GM21723 (cell line): Measurements from ENCODE around the gene G3BP1.
A peak's percentile ranks its signal among the peaks of the same experiment; 100 is the strongest.
"Not testable (repeated sequence)": the region's sequence is repeated elsewhere in the genome, so short reads cannot be mapped to it uniquely, and the experiment has no call there.

Experiments
- ATAC-seq: cut with Tn5 transposase; IDR thresholded peaks from one replicate; pipeline ENCODE4 v1.9.1; 2021; ENCODE audit warnings: mild to moderate bottlenecking, moderate library complexity; ENCODE audit not compliant: unreplicated experiment

Gene G3BP1

DNA sequence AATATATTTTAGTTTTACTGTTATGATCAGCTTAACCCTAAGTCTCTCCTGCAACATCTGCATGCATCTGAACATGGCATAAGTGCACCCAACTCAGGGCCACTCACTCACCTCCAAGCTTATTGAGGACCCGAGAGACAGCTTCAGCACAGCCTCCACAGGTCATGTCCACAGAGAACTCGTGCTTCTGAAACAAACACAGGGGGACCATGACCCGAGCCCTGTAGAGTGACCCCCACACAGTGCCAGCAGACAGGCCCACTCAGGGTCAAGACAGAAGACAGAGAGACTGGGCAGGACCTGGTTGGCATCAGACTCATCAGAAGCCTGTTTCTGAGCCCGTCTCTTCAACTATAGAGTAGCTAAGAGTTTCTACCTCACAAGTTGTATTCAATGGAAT lies 20.2 kb upstream of the G3BP1 start:
- no peak for ATAC-seq

GRCh38 chr5:151755383-151755782 lies 16.4 kb upstream of the G3BP1 start:
- no peak for ATAC-seq

DNA sequence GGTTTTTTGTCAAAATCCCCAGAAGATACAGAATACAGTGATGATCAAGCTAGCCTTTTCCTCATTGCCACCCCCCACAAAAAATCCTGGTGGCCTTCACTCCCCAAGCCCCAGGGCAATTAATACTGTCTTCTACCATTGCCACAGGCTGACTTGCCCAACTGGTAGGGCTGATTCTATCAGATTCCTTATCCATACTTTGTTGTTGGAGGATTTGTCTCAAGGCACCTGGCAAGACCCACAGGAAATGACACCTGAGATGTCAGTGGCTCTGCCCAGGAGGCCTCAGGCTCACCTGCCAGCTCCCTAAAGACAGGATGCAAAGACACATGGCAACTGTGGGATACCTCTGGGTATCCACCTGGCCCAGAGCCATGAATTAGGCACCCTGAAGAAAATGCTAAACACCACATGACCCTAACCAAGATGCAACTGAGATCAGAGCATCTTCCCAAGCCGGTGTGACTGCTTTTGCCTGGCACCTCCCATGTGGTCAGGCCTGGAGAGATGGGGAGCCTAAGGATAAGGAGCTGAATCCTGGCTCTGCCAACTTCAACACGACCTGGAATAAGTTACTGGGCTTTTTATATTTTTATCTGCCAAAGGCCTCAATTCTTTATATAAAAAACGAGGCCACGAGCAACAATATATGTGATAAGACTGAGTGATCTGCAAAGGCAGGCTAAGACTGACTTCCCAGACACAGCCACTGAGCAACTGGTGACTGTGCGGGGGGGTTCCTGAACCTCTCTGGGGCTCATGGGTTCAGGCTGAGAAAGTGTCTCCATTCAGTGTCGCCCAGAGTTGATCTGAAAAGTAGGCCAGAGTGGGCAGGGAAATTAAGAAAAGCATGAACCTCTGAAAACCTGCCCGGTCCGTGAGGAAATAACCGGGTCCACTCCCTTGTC lies 14.3 kb upstream of the G3BP1 start:
- peak; percentile 31 for ATAC-seq

- ATAC-seq = peak; percentile 25
Measured at GRCh38 chr5:151758141-151758429, 13.7 kb upstream of the G3BP1 start.

DNA sequence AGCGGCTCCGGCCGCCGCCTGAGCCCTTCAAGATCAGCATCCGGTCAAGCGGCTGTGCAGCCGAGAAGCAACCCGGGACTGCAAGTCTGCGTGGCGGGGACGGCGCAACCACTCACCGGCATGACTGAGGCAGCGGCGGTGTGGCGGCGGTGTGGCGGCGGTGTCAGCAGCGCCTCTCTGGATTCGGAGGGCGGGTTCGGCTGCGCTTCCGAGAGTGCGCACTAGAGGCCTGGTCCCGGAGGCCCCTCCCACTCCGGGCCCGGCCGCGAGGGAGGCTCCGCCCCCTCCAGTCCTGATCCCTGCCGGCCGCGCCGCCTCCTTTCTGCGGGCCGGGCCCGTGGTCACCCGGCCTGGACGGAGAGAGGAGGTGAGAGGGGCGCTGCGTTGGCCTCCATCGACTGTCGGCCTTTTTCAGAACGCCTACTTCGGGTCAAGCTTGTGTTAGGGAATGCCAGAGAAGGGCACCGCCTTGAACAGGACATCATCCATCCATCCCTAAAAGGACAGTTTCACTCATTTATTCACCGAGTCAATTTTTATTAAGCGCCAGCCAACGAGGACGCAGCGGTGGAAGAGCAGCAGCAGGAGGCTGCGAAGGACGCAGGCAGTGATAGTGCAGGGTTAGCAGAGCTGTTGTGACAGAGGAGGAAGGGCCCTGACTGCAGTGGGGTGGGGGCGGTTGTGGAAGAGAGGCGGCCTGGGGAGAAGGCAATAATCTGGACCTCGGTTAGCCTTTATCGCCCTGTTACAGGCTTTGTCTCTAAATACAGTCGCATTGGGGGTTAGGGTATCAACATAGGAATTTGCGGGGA lies 13.1 kb upstream of the G3BP1 start, which contains the start of gene ATOX1:
ATOX1 (minus strand) TSS at position 202 of the 812 bp plus-strand sequence; CDS start at position 122, 80 bp downstream.
- peak; percentile 94 for ATAC-seq

- ATAC-seq = no peak
Measured at GRCh38 chr5:151764801-151765200, 7.0 kb upstream of the G3BP1 start.

DNA sequence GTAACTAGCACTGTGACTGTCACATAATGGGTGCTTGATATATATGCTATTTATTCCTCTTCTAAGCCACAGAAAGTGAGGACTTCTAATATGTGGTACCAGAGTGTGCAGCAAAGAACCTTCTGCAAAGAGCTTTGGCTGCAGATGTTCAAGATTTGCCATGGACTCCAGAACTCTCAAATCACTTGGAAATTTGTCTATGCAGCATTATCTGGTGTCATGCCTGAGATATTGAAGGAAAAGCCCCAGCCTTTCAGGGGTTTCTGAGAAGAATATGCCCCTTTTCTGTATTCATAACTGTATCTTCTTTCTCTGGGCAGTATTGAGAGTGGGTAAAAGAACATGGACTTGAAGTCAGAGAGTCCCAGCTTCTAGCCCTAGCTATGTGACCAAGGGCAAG lies 4.8 kb upstream of the G3BP1 start:
- ATAC-seq = no peak

GRCh38 chr5:151770383-151771258 lies 1.1 kb upstream of the G3BP1 start:
- ATAC-seq = peak; percentile 30

DNA sequence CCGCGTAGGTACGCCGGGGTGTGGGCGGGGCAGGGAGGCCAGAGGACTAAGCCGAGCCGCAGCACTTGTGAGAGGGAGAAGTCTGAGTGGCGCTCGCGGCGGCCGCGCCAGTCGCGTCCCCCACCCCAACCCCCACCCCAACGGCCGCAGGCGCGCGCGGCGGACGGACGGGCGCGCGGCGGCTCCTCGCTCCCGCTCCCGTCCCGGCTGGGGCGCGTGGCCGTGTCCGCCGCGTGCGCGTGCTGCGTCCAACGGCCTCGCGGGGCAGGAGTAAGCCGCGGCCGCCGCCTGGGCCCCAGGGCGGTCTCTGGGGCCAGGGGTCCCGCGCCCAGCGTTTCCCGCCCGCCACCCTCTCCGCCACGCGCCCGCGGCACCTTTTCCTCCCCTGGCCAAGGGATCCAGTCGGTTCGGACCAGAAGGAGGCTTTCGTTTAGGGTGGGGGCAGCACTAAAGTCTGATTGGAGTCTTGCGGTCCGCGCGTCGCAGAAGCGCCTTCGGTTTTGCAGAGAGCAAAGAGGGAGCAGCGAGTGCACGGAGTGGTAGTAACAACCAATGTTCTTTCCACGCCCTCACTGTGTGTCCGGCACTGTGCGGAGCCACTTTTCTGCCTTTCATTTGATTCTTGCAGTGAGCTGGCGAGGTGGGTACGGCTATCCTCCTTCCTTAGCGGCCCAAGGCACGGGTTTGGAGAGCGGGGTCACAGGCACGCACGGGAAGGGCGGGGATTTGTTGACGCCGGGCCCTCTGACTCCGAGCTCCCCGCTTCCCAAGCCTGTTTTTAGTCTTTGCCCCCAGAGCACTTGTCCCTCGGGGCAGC lies 483 bp downstream of the G3BP1 start:
- ATAC-seq = no peak

GRCh38 chr5:151772846-151773561 lies 1.2 kb downstream of the G3BP1 start:
- no peak for ATAC-seq

DNA sequence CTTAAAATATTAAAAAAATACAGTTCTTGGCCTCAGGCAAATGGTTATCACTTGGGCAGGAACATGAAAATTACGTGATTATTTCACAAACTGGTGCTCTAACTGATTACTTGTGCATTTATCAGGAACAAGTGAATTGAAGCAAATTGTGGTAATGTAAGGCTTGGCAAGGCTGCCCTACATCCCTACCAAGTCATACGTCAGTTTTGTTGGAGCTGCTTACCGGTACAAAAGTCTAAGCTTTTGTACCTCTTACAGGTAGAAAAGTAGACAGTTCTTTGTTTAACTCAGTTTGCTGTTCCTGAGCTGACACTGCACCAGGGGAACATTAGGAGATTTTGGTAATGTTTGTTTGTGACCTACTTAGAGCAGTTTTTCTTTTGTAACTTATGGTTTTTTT lies 2.2 kb downstream of the G3BP1 start:
- no peak for ATAC-seq

- ATAC-seq = no peak
Measured at GRCh38 chr5:151775025-151775606, 3.4 kb downstream of the G3BP1 start.

DNA sequence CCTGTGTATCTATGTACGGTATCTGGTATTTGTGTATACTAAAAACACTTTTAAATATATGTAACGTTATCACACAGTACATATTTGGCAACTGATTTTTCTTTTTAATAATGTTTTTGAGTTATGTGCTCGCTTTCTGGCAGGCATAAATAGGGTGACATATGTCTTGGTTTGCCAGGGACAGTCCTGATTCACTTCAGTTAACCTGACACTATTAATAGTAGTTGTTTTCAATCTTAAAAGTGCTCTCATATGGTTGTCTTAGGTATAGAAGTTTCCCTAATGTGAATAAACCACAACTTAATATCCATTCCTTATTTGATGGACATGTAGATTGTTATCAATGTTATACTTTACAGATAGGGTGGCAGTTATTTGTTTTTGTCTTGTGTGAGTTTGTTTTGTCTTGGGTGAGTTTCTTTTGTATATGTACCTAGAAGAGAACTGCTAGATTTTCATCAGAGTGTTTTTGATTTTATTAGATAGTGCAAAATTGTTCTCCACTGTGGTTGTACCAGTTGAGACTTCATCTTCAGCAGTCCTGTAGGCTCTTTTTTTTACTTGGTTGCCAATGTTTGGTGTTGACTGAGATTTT lies 7.9 kb downstream of the G3BP1 start:
- ATAC-seq = peak; percentile 57

- ATAC-seq = no peak
Measured at GRCh38 chr5:151780348-151780747, 8.6 kb downstream of the G3BP1 start.

DNA sequence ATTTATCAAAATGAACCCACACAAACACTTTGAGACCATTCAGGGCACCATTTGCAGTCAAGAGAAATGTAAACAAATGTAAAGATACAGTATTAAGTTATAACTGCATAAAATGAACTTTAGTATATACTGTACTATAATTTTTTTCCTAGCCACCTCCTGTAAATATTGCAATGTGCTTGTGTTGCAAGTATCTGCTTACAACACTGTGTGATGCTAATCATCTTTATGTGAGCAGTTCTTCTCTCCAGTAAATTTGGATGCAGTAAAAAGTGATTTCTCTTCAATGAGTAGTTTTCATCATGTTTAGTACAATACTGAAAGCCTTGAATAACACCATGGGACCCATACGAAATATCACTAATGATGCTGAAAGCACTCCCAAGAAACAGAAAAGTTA lies 9.4 kb downstream of the G3BP1 start:
- ATAC-seq = no peak

DNA sequence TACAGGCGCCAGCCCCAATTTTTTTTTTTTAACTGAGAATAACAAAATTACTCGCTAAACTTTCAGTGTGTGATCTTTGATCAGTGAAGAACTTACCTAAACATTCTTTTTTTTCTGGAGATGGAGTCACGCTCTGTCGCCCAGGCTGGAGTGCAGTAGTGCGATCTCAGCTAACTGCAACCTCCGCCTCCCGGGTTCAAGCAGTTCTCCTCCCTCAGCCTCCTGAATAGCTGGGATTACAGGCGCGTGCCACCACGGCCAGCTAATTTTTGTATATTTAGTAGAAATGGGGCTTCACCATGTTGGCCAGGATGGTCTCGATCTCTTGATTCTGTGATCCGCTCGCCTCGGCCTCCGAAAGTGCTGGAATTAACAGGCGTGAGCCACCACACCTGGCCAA lies 11.9 kb downstream of the G3BP1 start:
- not testable (repeated sequence) for ATAC-seq

DNA sequence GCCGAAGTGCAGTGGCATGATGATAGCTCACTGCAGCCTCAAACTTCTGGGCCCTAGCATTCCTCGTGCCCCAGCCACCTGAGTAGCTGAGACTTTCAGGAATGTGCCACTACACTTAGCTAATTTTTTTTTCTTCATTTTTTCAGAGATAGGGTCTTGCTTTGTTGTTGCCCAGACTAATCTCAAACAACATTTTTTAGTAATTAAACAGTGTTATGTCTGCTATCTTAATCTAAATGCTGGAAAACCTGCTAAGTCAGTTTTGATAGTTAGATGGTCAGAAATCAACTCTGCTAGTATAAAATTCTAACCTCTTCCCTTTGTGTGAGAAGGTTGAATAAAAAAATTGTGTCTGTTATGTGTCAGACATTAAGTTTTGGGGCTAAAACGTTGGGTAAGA lies 12.4 kb downstream of the G3BP1 start:
- ATAC-seq = no peak

- ATAC-seq = no peak
Measured at GRCh38 chr5:151786468-151786867, 14.7 kb downstream of the G3BP1 start.

DNA sequence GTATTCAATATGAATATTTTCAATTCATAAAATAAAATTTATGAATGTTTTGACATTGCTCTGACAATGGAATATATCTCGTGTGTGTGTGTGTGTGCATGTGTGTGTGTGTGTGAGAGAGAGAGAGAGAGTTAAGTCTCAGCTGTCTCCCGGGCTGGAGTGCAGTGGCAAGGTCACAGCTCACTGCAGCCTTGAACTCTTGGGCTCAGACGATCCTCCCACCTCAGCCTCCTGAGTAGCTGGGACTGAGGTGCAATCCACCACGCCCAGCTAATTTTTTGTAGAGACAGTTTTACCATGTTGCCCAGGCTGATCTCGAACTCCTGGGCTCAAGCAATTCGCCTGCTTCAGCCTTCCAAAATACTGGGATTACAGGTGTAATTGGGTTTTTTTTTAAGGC lies 16.1 kb downstream of the G3BP1 start:
- no peak for ATAC-seq
